Measurements from ENCODE around the gene MACROD2.

DNA sequence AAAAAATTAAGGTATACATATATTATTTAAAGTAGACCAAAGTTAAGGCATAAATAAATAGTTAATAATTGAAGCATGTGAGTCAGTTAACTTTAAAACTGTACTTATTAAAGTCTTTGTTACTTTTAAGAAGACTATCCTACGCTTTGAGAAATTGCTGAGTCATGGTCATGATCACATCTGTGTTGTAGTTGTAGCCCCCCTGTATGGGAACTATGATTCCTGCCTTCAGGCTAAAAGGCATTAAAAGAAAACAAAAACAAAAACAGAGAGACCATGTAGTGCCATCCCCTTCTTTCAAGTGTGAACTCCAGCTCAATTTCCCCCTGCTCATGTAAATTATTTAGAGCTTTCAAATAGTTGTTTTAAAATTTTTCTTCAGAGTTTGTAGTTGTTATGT lies 218.7 kb downstream of the MACROD2 start:
- no peak for TF ChIP-seq EZH2 (IDR thresholded peaks at IDR 0.05; ENCODE audit: borderline replicate concordance, insufficient read depth, low read length, poor library complexity, severe bottlenecking)
- TF ChIP-seq, protein P1, sequence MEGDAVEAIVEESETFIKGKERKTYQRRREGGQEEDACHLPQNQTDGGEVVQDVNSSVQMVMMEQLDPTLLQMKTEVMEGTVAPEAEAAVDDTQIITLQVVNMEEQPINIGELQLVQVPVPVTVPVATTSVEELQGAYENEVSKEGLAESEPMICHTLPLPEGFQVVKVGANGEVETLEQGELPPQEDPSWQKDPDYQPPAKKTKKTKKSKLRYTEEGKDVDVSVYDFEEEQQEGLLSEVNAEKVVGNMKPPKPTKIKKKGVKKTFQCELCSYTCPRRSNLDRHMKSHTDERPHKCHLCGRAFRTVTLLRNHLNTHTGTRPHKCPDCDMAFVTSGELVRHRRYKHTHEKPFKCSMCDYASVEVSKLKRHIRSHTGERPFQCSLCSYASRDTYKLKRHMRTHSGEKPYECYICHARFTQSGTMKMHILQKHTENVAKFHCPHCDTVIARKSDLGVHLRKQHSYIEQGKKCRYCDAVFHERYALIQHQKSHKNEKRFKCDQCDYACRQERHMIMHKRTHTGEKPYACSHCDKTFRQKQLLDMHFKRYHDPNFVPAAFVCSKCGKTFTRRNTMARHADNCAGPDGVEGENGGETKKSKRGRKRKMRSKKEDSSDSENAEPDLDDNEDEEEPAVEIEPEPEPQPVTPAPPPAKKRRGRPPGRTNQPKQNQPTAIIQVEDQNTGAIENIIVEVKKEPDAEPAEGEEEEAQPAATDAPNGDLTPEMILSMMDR (IDR thresholded peaks at IDR 0.05; ENCODE audit: poor library complexity, severe bottlenecking): no peak
- TF ChIP-seq POLR2AphosphoS5 (IDR thresholded peaks at IDR 0.05): no peak
